ENCODE data around the gene TNIK. TPM values are rescaled to one million over a fixed set of nuclear protein-coding genes. Genes with fewer than 3 reads are reported as not detected.

Gene TNIK
- polyA plus RNA-seq, 1 of the 3 experiments (the other 2 are of a cell fraction) = 19.4 TPM

GRCh38 chr3:171257251-171258203 lies 202.7 kb downstream of the TNIK start (continued):
- no peak for TF ChIP-seq CTCF (IDR thresholded peaks at IDR 0.05)
- TF ChIP-seq TCF12 (IDR thresholded peaks at IDR 0.05) = peak; percentile 57
- TF ChIP-seq JUND (IDR thresholded peaks at IDR 0.05) = peak; percentile 72
- TF ChIP-seq TEAD4 (IDR thresholded peaks at IDR 0.05; ENCODE audit: borderline replicate concordance, insufficient read depth) = peak; percentile 78

- Histone ChIP-seq H3F3A (replicated peaks; ENCODE audit: insufficient read depth) (peaks cover 31% of the 10 kb centered on the region), H3K27me3 (ENCODE audit: insufficient read depth) (no peaks in the 10 kb centered on the region), H3K4me2 (peak overlapping the region; percentile 30; the same call in 1 of the 2 replicates), H3K79me2 (ENCODE audit: insufficient read depth) (peaks cover 61% of the 10 kb centered on the region), H3K9ac (peak overlapping the region; percentile 27; the same call in 1 of the 2 replicates), H4K20me1 (ENCODE audit: insufficient read depth) (no peaks in the 10 kb centered on the region), H3K27ac (ENCODE audit: low read depth in 2 of 2, low read length in 1 of 2) (peak overlapping the region in 1 of 2 experiments; percentile 86; a peak in 3 of 4 replicates), H2AFZ (ENCODE audit: low read depth) (no peak overlapping the region), H3K4me1 (ENCODE audit: control insufficient read depth in 1 of 2, insufficient read depth in 2 of 2, low read depth in 1 of 2, low read length in 1 of 2) (peaks cover 0 to 32% of the 10 kb centered on the region in 2 experiments), H3K9me2 (no peaks in the 10 kb centered on the region), H3K36me3 (replicated peaks in 1 of 2; ENCODE audit: control insufficient read depth in 1 of 2, insufficient read depth in 2 of 2, low read length in 1 of 2) (no peaks in the 10 kb centered on the region), H3K4me3 (ENCODE audit: low read depth in 2 of 2, low read length in 1 of 2) (no peak overlapping the region), H3K9me3 (no peaks in the 10 kb centered on the region)
- ChIA-PET CTCF (interaction anchor here (0.8 to 2.4 kb wide), 2 partner anchors 13 to 17 kb away, joined by 3 to 6 read pairs; no protein-coding TSS in a partner anchor), POLR2A (no interaction called here)
- 81% methylated on average over 4 of the region's 4 CpGs for WGBS (ENCODE audit: low lambda C conversion rate)
- no peak for DNase-seq
- no peak for TF ChIP-seq RCOR1 (IDR thresholded peaks at IDR 0.05; ENCODE audit: low read length)
- 0 out of 2 replicates have a peak, but pooled peaks have one; percentile 25 for TF ChIP-seq MAX (IDR thresholded peaks at IDR 0.05; ENCODE audit: low read depth)
- TF ChIP-seq REST (IDR thresholded peaks at IDR 0.05; ENCODE audit: low read depth, low read length) = no peak
- no peak for TF ChIP-seq USF2 (IDR thresholded peaks at IDR 0.05; ENCODE audit: borderline replicate concordance, low read depth, low read length)
- TF ChIP-seq TCF12 (IDR thresholded peaks at IDR 0.05) = peak; percentile 26; the same call in 1 of the 2 replicates
- no peak for TF ChIP-seq FOXJ3 (CRISPR knock-in tag; IDR thresholded peaks at IDR 0.05)
- TF ChIP-seq SMC3 (IDR thresholded peaks at IDR 0.05; ENCODE audit: low read depth, low read length) = no peak
- peak; percentile 43; the same call in 1 of the 2 replicates for TF ChIP-seq FOSL2 (IDR thresholded peaks at IDR 0.05; ENCODE audit: borderline replicate concordance, low read depth)
- peak; percentile 52; the same call in 1 of the 2 replicates for TF ChIP-seq RXRA (IDR thresholded peaks at IDR 0.05; ENCODE audit: borderline replicate concordance, low read depth)
- no peak for TF ChIP-seq ZBTB33 (IDR thresholded peaks at IDR 0.05; ENCODE audit: borderline replicate concordance, low read depth)
- peak; percentile 58 for TF ChIP-seq PBX3 (IDR thresholded peaks at IDR 0.05)
These were observed 203.6 kb downstream of the TNIK start for GRCh38 chr3:171256445-171257250.
